Natural killer cell (primary cell): ENCODE measurements around the gene COL1A2. TPM values are rescaled to one million over a fixed set of nuclear protein-coding genes. Genes with fewer than 3 reads are reported as not detected.
A peak's percentile ranks its signal among the peaks of the same experiment; 100 is the strongest.

ENCODE experiments used
- ATAC-seq, 3 donors: fragments of 150-1000 bp in 2 of 3; fragments of 200-7000 bp in 1 of 3; cut with Tn5 transposase; 1 replicate in 1 of 3; 2 replicates in 2 of 3; pipeline ENCODE4 v1.10.0; 2021; ENCODE audit warnings: mild to moderate bottlenecking in 2 of 3, moderate library complexity in 2 of 3
- DNase-seq, 2 donors: peaks; one replicate each; pipeline versions ENCODE4 v3.0.0 to v3.0.0-alpha.2; 2013 to 2021; ENCODE audit warnings: mixed read lengths in 1 of 2
- H3K27ac ChIP-seq: one replicate; pipeline ENCODE4 v1.5.1; 2013; ENCODE audit warnings: mild to moderate bottlenecking, low read length
- H3K27me3 ChIP-seq: one replicate; pipeline ENCODE4 v1.6.1; 2013; ENCODE audit warnings: low read length; ENCODE audit not compliant: control insufficient read depth, insufficient read depth
- H3K36me3 ChIP-seq: one replicate; pipeline ENCODE4 v1.6.1; 2013; ENCODE audit warnings: low read length; ENCODE audit not compliant: control insufficient read depth, insufficient read depth
- H3K4me1 ChIP-seq: one replicate; pipeline ENCODE4 v1.6.1; 2013; ENCODE audit warnings: low read length; ENCODE audit not compliant: control insufficient read depth, insufficient read depth
- H3K4me3 ChIP-seq: one replicate; pipeline ENCODE4 v1.5.1; 2013; ENCODE audit warnings: low read length
- H3K9me3 ChIP-seq: one replicate; pipeline ENCODE4 v1.6.1; 2013; ENCODE audit warnings: low read length; ENCODE audit not compliant: control insufficient read depth, insufficient read depth
- H3K27ac Mint-ChIP-seq, 2 donors: one replicate each; pipeline ENCODE4 v1.8.0; 2022; ENCODE audit warnings: mild to moderate bottlenecking in 2 of 2, mixed read lengths in 2 of 2, moderate library complexity in 1 of 2
- H3K27me3 Mint-ChIP-seq, 2 donors: one replicate each; pipeline ENCODE4 v1.8.0; 2022; ENCODE audit warnings: low read depth in 2 of 2, mixed read lengths in 2 of 2
- H3K36me3 Mint-ChIP-seq: one replicate; pipeline ENCODE4 v1.8.0; 2022; ENCODE audit warnings: mixed read lengths
- H3K4me1 Mint-ChIP-seq, 2 donors: one replicate each; pipeline ENCODE4 v1.8.0; 2022; ENCODE audit warnings: mixed read lengths in 2 of 2
- H3K4me3 Mint-ChIP-seq: one replicate; pipeline ENCODE4 v1.8.0; 2022; ENCODE audit warnings: mild to moderate bottlenecking, moderate library complexity, mixed read lengths
- H3K9me3 Mint-ChIP-seq, 2 donors: one replicate each; pipeline ENCODE4 v1.8.0; 2022; ENCODE audit warnings: mixed read lengths in 2 of 2
- CTCF ChIP-seq: fragments of 200-600 bp; IDR thresholded peaks from one replicate; pipeline ENCODE4 v1.8.0; 2022; ENCODE audit warnings: antibody characterized with exemption
- WGBS: methylation state at CpG from one replicate; pipeline ENCODE4 v1.1.7; 2013; ENCODE audit warnings: missing lambda C conversion rate; ENCODE audit not compliant: insufficient coverage; 5-methylcytosine and 5-hydroxymethylcytosine counted together
- intact Hi-C: fragments of 100-400 bp; cut with micrococcal nuclease; formaldehyde crosslinking; loops from one replicate; pipeline ENCODE4 v1.14.2; 2022
- total RNA-seq, 4 donors: library from RNA; stranded (reverse); fragments of 120-200 nt in 1 of 4; gene quantifications; one replicate each; pipeline versions ENCODE4 v1.2.3 to v1.2.4, GENCODE V29; 2013 to 2022

COL1A2 gene
- total RNA-seq, 3 donors from 2014 or later (not counting 1 experiment from before 2014, with no cell fraction given): not detected

GRCh38 chr7:94393246-94394108 is 1.2 kb upstream of the COL1A2 start:
- no peak for TF ChIP-seq CTCF
- no peak for ATAC-seq

GRCh38 chr7:94394109-94394436 is 622 bp upstream of the COL1A2 start:
- peaks cover 8 to 9% of the 10 kb centered on the region in 2 donors for H3K4me1 Mint-ChIP-seq
- no peak overlapping the region for H3K4me3 ChIP-seq
- H3K36me3 ChIP-seq: no peaks in the 10 kb centered on the region
- ATAC-seq: no peak
- H3K4me1 ChIP-seq: peaks cover 8% of the 10 kb centered on the region
- H3K27ac Mint-ChIP-seq: no peak overlapping the region
- no peaks in the 10 kb centered on the region for H3K9me3 ChIP-seq
- H3K27ac ChIP-seq: no peak overlapping the region
- no peak for TF ChIP-seq CTCF
- peaks cover 21 to 28% of the 10 kb centered on the region in 2 donors for H3K27me3 Mint-ChIP-seq
- no peak overlapping the region for H3K4me3 Mint-ChIP-seq
- intact Hi-C loops: no loop called here
- H3K36me3 Mint-ChIP-seq: no peaks in the 10 kb centered on the region
- 18% methylated on average over 19 of the region's 19 CpGs for WGBS
- H3K9me3 Mint-ChIP-seq: no peaks in the 10 kb centered on the region
- peaks cover 12% of the 10 kb centered on the region for H3K27me3 ChIP-seq
- DNase-seq: no peak

More at GRCh38 chr7:94393246-94394108, 1.2 kb upstream of the COL1A2 start:
- DNase-seq: no peak
- intact Hi-C loops: no loop called here
- no peaks in the 10 kb centered on the region for H3K9me3 Mint-ChIP-seq
- H3K9me3 ChIP-seq: no peaks in the 10 kb centered on the region
- H3K27ac ChIP-seq: no peak overlapping the region
- H3K27me3 Mint-ChIP-seq: peaks cover 21 to 29% of the 10 kb centered on the region in 2 donors
- no peaks in the 10 kb centered on the region for H3K36me3 Mint-ChIP-seq
- WGBS: 76% methylated on average over 23 of the region's 24 CpGs
- H3K27ac Mint-ChIP-seq: no peak overlapping the region
- peaks cover 8 to 9% of the 10 kb centered on the region in 2 donors for H3K4me1 Mint-ChIP-seq
- no peak overlapping the region for H3K4me3 Mint-ChIP-seq
- H3K4me3 ChIP-seq: no peak overlapping the region
- H3K27me3 ChIP-seq: peaks cover 10% of the 10 kb centered on the region
- H3K36me3 ChIP-seq: no peaks in the 10 kb centered on the region
- H3K4me1 ChIP-seq: peaks cover 8% of the 10 kb centered on the region

- Mint-ChIP-seq H3K4me3 (no peak overlapping the region), H3K36me3 (no peaks in the 10 kb centered on the region), H3K27ac (no peak overlapping the region), H3K27me3 (peaks cover 16 to 17% of the 10 kb centered on the region in 2 donors), H3K4me1 (peaks cover 8 to 9% of the 10 kb centered on the region in 2 donors), H3K9me3 (no peaks in the 10 kb centered on the region)
- DNase-seq (peak in 1 of 2 donors; percentile 42), ATAC-seq (peak; percentile 47 to 69 (median 55))
- no peak overlapping the region for H3K27ac ChIP-seq
- no peak overlapping the region for H3K4me3 ChIP-seq
- peaks cover 17% of the 10 kb centered on the region for H3K27me3 ChIP-seq
- peak; percentile 39 for TF ChIP-seq CTCF
- intact Hi-C loops: loop anchor here (5.0 kb wide), 1 partner anchor 1148 kb away; no protein-coding TSS in a partner anchor
- H3K4me1 ChIP-seq: peaks cover 8% of the 10 kb centered on the region
- H3K9me3 ChIP-seq: no peaks in the 10 kb centered on the region
- 22% methylated on average over 12 of the region's 14 CpGs for WGBS
- H3K36me3 ChIP-seq: no peaks in the 10 kb centered on the region
Observed at GRCh38 chr7:94395141-94396036, 694 bp downstream of the COL1A2 start.
